Ishikawa (cell line): Measurements from ENCODE around the gene HAO1.

Experiments
- MAX ChIP-seq: IDR thresholded peaks from 2 replicates; pipeline ENCODE4 v1.6.1; 2012
- TAF1 ChIP-seq: IDR thresholded peaks from 2 replicates; pipeline ENCODE4 v1.6.1; 2012; ENCODE audit warnings: low read depth, mild to moderate bottlenecking

- no peak for TF ChIP-seq MAX
- no peak for TF ChIP-seq TAF1
These were observed 98.8 kb downstream of the HAO1 start for GRCh38 chr20:7841291-7841970.
